HCT116 (cell line): ENCODE measurements around the gene NOLC1. TPM values are rescaled to one million over a fixed set of nuclear protein-coding genes. Genes with fewer than 3 reads are reported as not detected.

Experiments used
- ATAC-seq: fragments of 200-7000 bp; cut with Tn5 transposase; 2 replicates; pipeline ENCODE4 v1.9.1; 2020; ENCODE audit warnings: mild to moderate bottlenecking, moderate library complexity
- BruUV-seq: library from RNA; stranded (reverse); fragments of 400-500 nt; replicated peaks from 2 replicates; lab custom pipeline; 2021; lab: Mats Ljungman, UMichigan
- CTCF ChIA-PET: fragments of 300-600 bp; sonication (Branson Sonifier 250); formaldehyde crosslinking; loops from one replicate; lab custom pipeline; 2021; ENCODE audit warnings: antibody characterized with exemption; lab: Charles Lee
- POLR2A ChIA-PET: fragments of 300-600, 350-600 bp; sonication (Branson Sonifier 250); formaldehyde crosslinking; loops from one replicate; lab custom pipeline; 2021; ENCODE audit warnings: antibody characterized with exemption; lab: Charles Lee
- RAD21 ChIA-PET, 2 experiments: fragments of 300-600 bp; sonication (Branson Sonifier 250); formaldehyde crosslinking; loops; one replicate each; lab custom pipeline; 2023; ENCODE audit warnings: low total read pairs in 2 of 2; ENCODE audit not compliant: uncharacterized antibody in 2 of 2, unreplicated experiment in 2 of 2, low non-redundant PET in 1 of 2; lab: Charles Lee
- DNase-seq: peaks from one replicate; pipeline ENCODE4 v3.0.0-alpha.2; 2010; ENCODE audit warnings: low read depth, low spot score
- H2AFZ ChIP-seq: fragments of 200-600 bp; shearing (Covaris generic), sonication (generic); 2 replicates; pipeline ENCODE4 v1.6.1; 2017; ENCODE audit warnings: low read depth, mixed run types, mixed read lengths, antibody characterized with exemption, low read length; ENCODE audit not compliant: poor library complexity, severe bottlenecking
- H3K27ac ChIP-seq: 2 replicates; pipeline ENCODE4 v1.5.1; 2012; ENCODE audit warnings: low read depth, low read length
- H3K27me3 ChIP-seq: fragments of 200-600 bp; sonication (generic); 2 replicates; pipeline ENCODE4 v1.6.1; 2016; ENCODE audit warnings: mixed run types, low read length, mixed read lengths; ENCODE audit not compliant: insufficient read depth
- H3K36me3 ChIP-seq, 2 experiments: fragments of 200-500 bp in 1 of 2; fragments of 200-600 bp in 1 of 2; sonication (Bioruptor generic) in 1 of 2; sonication (generic) in 1 of 2; 2 replicates each; pipeline versions ENCODE4 v1.5.1 to v1.6.1; 2014 to 2016; ENCODE audit warnings: low read length in 2 of 2, inconsistent platforms in 1 of 2, mixed read lengths in 1 of 2, mixed run types in 1 of 2; ENCODE audit not compliant: insufficient read depth in 2 of 2, control insufficient read depth in 1 of 2
- H3K4me1 ChIP-seq, 2 experiments: fragments of 200-600 bp in 1 of 2; sonication (generic) in 1 of 2; 2 replicates each; pipeline versions ENCODE4 v1.5.1 to v1.6.1; 2012 to 2017; ENCODE audit warnings: low read length in 2 of 2, inconsistent platforms in 1 of 2, mild to moderate bottlenecking in 1 of 2, mixed read lengths in 1 of 2, mixed run types in 1 of 2, moderate library complexity in 1 of 2; ENCODE audit not compliant: insufficient read depth in 2 of 2, control insufficient read depth in 1 of 2
- H3K4me2 ChIP-seq: fragments of 200-600 bp; sonication (generic); 2 replicates; pipeline ENCODE4 v1.6.1; 2017; ENCODE audit warnings: mixed run types, low read length, mixed read lengths
- H3K4me3 ChIP-seq, 2 experiments: fragments of 200-600 bp in 1 of 2; sonication (generic) in 1 of 2; replicated peaks in 1 of 2; 2 replicates each; pipeline ENCODE4 v1.5.1; 2011 to 2016; ENCODE audit warnings: low read length in 2 of 2, control low read depth in 1 of 2, low read depth in 1 of 2, mild to moderate bottlenecking in 1 of 2, mixed read lengths in 1 of 2, mixed run types in 1 of 2
- H3K79me2 ChIP-seq: fragments of 200-600 bp; sonication (generic); 2 replicates; pipeline ENCODE4 v1.6.1; 2017; ENCODE audit warnings: mild to moderate bottlenecking, mixed run types, low read length, moderate library complexity, mixed read lengths; ENCODE audit not compliant: insufficient read depth
- H3K9ac ChIP-seq: fragments of 200-600 bp; sonication (generic); 2 replicates; pipeline ENCODE4 v1.6.1; 2016; ENCODE audit warnings: low read length, mixed read lengths
- H3K9me2 ChIP-seq: fragments of 200-600 bp; sonication (generic), shearing (Covaris generic); 2 replicates; pipeline ENCODE4 v1.6.1; 2017; ENCODE audit warnings: mixed run types, mild to moderate bottlenecking, moderate library complexity; ENCODE audit not compliant: insufficient read depth
- H3K9me3 ChIP-seq, 2 experiments: fragments of 200-500 bp in 1 of 2; fragments of 200-600 bp in 1 of 2; sonication (Bioruptor generic) in 1 of 2; sonication (generic) in 1 of 2; 2 replicates each; pipeline ENCODE4 v1.6.1; 2014 to 2017; ENCODE audit warnings: low read length in 2 of 2, mixed read lengths in 2 of 2, inconsistent platforms in 1 of 2, low read depth in 1 of 2, mild to moderate bottlenecking in 1 of 2, mixed run types in 1 of 2, moderate library complexity in 1 of 2; ENCODE audit not compliant: control insufficient read depth in 1 of 2, insufficient read depth in 1 of 2
- H4K20me1 ChIP-seq: fragments of 200-600 bp; sonication (generic), shearing (Covaris generic); 2 replicates; pipeline ENCODE4 v1.6.1; 2017; ENCODE audit warnings: mixed run types, mild to moderate bottlenecking, moderate library complexity; ENCODE audit not compliant: insufficient read depth
- EZH2 ChIP-seq: fragments of 200-600 bp; sonication (generic); IDR thresholded peaks from 2 replicates; pipeline ENCODE4 v1.6.1; 2017; ENCODE audit warnings: antibody characterized with exemption, mixed run types
- JUND ChIP-seq: IDR thresholded peaks from 2 replicates; pipeline ENCODE4 v1.6.1; 2012
- SIN3A ChIP-seq: IDR thresholded peaks from 2 replicates; pipeline ENCODE4 v1.6.1; 2012; ENCODE audit warnings: low read depth
- YY1 ChIP-seq: IDR thresholded peaks from 2 replicates; pipeline ENCODE4 v1.6.1; 2011; ENCODE audit warnings: low read length, low read depth, moderate library complexity, mild to moderate bottlenecking; ENCODE audit not compliant: insufficient replicate concordance; ENCODE audit errors: extremely low read depth
- ZBTB33 ChIP-seq: IDR thresholded peaks from 2 replicates; pipeline ENCODE4 v1.6.1; 2011; ENCODE audit warnings: mild to moderate bottlenecking, low read length, moderate library complexity; ENCODE audit not compliant: insufficient replicate concordance; ENCODE audit errors: extremely low read depth
- ZFX ChIP-seq: fragments of 450-650 bp; IDR thresholded peaks from 2 replicates; pipeline ENCODE4 v1.6.1; 2017
- intact Hi-C: fragments of 100-400 bp; cut with micrococcal nuclease; formaldehyde crosslinking; loops from 2 replicates; pipeline ENCODE4 v1.10.0; 2022
- total RNA-seq: library from RNA; stranded (reverse); gene quantifications from one replicate; pipeline ENCODE4 v1.2.1, GENCODE V29; 2021; ENCODE audit not compliant: unreplicated experiment

NOLC1 gene
- total RNA-seq, 1 experiment from 2014 or later: 231 TPM

- POLR2A ChIA-PET: no interaction called here
- no TSS peak for BruUV-seq
- no peak for ATAC-seq
- Histone ChIP-seq H2AFZ (no peak overlapping the region), H3K9me3 (no peaks in the 10 kb centered on the region), H3K4me2 (no peak overlapping the region), H4K20me1 (no peaks in the 10 kb centered on the region), H3K9me2 (no peaks in the 10 kb centered on the region), H3K36me3 (no peaks in the 10 kb centered on the region), H3K4me1 (no peaks in the 10 kb centered on the region), H3K9ac (no peak overlapping the region), H3K4me3 (no peak overlapping the region), H3K27me3 (no peaks in the 10 kb centered on the region), H3K27ac (no peak overlapping the region), H3K79me2 (no peaks in the 10 kb centered on the region)
- DNase-seq: no peak
- no peak for TF ChIP-seq ZFX
- CTCF ChIA-PET: no interaction called here
- RAD21 ChIA-PET: no interaction called here
- intact Hi-C loops: no loop called here
Measured at GRCh38 chr10:102175415-102175814, 23.2 kb downstream of the NOLC1 start.

DNA sequence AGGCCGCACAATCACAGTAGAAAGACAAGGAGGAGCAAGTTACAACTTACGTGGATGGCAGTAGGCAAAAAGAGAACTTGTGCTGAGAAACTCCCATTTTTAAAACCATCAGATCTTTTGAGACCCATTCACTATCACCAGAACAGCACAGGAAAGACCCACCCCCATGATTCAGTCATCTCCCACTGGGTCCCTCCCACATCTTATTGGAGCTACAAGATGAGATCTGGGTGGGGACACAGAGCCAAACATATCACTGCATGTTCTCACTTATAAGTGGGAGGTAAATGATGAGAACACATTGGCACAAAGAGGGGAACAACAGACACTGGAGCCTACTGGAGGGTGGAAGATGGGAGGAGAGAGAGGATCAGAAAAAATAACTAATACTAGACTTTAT, 32.4 kb downstream of the NOLC1 start:
- DNase-seq: no peak
- no TSS peak for BruUV-seq
- Histone ChIP-seq H3K4me2 (no peak overlapping the region), H2AFZ (no peak overlapping the region), H3K79me2 (no peaks in the 10 kb centered on the region), H3K4me3 (no peak overlapping the region), H3K27me3 (no peaks in the 10 kb centered on the region), H4K20me1 (no peaks in the 10 kb centered on the region)
- RAD21 ChIA-PET: no interaction called here
- TF ChIP-seq JUND: no peak
- no peak for TF ChIP-seq EZH2
- no peak for TF ChIP-seq ZBTB33
- no peak for TF ChIP-seq YY1
- no peak for TF ChIP-seq SIN3A
- TF ChIP-seq, all 23 proteins: peak for 0
- Histone ChIP-seq H3K27ac (no peak overlapping the region), H3K9me3 (peaks cover 16 to 21% of the 10 kb centered on the region in 2 experiments; a peak in 3 of 4 replicates), H3K9ac (no peak overlapping the region), H3K36me3 (no peaks in the 10 kb centered on the region), H3K9me2 (no peaks in the 10 kb centered on the region), H3K4me1 (no peaks in the 10 kb centered on the region)
- CTCF ChIA-PET: no interaction called here
- POLR2A ChIA-PET: no interaction called here
- intact Hi-C loops: no loop called here
- no peak for ATAC-seq
